T-helper 22 cell (primary cell): Measurements from ENCODE around the gene TM9SF4.
A peak's percentile ranks its signal among the peaks of the same experiment; 100 is the strongest.
"Not testable (repeated sequence)": the region's sequence is repeated elsewhere in the genome, so short reads cannot be mapped to it uniquely, and the experiment has no call there.

Source experiments
- DNase-seq: peaks from one replicate; pipeline ENCODE4 v3.0.0-alpha.2; 2020; ENCODE audit warnings: low read depth

Gene TM9SF4

DNA sequence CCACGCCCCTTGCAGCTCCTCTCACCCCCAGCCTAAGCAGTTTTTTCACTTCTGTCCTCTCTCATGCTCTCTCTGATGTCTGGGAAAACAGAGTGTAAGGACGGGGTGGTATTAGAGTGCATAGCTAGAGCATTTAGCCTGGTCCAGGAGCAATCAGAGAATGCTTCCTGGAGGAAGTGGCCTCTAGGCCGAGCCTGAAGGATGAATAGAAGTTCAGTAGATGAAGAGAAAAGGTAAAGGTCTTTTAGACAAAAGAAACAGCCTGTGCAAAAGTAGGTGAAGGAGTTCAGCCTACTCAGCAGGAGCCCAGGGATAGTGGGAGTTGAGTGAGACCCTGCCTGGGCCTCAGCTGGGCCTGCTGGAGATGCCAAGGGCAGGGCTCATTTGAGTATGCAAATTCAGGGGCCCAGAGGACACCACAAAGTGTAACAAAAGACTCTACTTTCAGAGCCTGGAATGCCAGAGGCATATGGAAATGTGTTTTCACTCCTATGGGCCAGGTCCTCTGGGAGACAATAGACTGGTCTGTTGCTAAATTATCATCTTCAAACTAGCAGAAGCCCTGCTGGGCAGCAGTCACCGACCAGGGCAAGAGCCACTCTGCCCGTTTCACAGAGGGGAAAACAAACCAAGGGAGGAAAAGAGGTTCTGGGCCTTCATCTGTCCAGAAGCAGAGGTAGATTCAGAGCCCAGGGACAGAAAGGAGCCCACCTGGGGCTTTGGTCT lies 19.7 kb upstream of the TM9SF4 start:
- no peak for DNase-seq

- peak; percentile 29 for DNase-seq
Measured at GRCh38 chr20:32091888-32092346, 17.6 kb upstream of the TM9SF4 start.

- DNase-seq, result no peak
Measured at GRCh38 chr20:32098786-32099185, 10.7 kb upstream of the TM9SF4 start.

DNA sequence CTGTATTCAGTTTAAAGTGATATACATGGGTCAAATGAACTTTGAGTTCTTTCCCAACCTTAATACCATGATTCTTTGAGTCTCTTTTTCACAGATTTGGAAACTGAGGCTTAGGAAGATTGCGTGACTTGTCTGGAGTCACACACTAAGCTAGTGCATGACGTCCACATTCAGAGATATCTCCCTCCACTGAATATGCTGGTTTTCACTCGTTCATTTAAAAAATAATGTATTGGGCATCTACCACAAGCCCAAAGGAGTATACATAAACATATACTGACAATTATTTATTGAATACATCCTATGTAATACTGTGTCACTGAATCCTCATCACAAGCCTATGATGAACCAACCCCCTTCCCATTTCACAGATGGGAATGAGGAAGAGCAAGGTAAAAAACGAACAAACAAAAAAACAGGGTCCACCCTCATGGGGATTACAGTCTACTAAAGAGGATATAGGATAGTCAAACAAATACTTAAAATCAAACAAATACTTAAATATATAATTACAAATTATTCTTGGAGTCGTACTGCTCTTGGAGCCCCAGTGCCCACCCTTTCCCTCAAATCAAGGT lies 611 bp upstream of the TM9SF4 start:
- DNase-seq, result no peak

DNA sequence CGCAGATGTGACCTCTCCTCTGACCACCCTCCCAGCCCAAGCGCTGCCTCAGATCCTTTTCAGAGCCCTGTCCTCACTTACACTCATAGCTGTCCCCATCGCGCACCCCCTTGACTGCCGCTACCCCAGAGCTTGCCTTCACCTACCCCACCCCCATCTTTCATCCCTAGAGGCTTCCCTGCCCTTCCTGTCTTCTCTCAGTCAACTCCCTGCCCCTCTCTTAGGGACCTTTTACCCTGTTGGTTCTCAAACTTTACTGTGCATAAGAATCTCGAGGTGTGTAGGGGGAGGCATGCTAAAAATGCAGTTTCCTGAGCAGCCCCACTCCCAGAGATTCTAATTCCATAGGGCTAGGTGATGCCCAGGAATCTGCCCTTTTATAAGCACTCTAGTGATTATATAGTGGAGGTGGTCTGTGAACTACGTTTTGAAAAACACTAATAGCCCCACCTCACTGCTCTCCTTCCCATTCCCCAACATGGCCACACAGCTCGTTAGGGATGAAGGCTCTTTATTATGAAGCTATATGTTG lies 725 bp downstream of the TM9SF4 start:
- DNase-seq, result no peak

DNA sequence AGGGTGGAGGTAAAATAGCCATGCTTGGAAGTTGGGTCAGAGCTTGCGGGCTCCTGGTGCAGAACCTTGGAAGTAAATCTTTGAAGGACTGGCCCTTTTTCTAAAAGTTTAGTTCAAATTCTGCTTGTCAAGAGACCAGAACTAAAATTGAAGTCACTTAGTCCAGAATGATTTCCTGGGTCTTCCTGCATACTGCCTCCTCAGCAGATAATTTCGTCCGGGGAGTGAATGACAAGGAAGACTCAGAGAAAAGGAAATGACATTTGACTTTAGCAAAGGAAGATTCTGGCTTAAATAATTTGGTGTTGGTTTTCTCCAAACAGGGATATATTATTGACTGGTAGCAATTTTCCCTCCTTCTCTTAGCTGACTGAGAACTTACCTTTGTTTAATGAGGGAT lies 1.2 kb downstream of the TM9SF4 start:
- no peak for DNase-seq

DNA sequence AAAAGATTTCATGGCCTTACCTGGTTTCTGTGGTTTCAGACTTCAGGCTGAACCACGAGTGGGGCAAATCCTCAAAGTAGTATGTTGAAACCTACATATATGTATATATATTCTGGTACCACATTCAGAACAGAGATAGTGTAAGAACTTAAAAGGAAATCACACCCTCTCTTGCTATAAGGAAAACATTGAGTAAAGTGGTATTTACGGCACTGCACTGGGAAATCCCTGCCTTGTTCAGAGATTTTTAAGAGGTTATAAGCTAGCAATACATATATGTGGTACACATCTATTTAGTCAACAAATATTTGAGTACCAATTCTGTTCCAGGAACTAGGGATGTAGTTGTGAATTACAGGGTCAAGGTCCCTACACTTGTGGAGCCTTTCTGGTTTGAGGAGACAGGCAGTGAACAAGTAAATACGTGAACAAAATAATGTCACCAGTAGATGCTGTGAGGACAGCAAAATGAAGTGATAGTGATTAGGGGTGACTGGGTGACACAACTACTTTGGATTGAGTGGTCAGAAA lies 1.7 kb downstream of the TM9SF4 start:
- DNase-seq, result no peak

DNA sequence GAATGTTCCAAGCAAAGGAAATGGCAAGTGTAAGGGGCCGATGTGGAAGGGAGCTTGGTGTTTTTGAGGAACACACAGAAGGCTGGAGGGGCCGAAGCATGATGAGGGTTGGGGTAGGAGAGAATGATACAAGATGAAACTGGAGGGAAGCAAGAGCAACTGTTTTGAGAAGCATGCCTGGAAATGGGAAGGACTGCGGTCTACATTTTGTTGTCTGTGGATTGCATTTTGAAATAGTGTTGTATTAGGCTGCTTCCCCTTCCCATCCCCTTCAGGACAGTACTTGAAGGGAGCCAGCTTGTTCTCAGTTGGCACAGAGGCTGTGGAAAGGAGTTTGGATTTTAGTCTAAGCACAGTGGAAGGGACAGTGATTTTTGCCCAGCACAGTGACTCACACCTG lies 2.2 kb downstream of the TM9SF4 start:
- no peak for DNase-seq

DNA sequence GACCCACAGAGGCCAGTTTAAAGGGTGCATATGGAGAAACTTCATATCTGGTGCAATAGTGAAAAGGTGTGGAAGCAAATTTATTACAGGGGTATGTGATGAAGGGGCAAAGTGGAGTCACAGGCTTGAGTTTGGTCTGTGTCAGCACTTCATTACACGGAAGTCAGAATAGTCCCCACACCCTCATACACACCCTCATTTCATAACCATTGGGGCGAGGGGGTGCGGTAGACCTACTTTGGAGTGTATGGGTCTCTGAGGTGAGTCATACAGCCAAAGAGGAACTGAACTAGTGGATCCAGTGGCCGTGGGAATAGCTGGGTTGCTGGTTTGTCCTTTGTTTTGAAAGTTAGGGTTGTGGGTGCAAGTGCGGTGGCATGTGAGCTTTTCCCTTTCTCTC lies 3.3 kb downstream of the TM9SF4 start:
- no peak for DNase-seq

- no peak for DNase-seq
Measured at GRCh38 chr20:32113591-32114260, 4.2 kb downstream of the TM9SF4 start.

DNA sequence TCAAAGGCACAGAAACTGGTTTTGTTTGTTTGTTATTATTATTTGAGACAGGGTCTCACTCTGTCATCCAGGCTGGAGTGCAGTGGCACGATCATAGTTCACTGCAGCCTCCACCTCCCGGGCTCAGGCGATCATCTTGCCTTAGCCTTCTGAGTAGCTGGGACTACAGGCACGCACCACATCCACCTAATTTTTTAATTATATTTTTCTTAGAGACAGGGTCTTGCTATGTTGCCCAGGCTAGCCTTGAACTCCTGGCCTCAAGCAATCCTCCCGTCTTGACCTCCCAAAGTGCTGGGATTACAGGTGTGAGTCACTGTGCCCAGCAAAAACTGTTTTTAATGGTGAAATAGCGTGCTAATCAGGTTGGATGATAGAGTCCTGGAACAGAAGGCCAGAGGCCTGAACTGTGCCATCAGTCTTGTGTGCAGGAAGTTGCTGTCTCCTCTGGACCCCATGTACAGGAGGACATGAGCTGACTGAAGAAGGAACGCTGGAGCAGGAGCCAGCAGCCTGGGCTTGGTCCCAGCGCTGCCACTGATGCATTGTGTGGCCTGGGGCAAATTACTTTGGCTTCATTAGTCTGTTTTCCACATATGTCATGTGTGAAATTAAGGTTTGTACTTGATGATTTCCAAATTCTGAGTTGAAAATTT lies 4.9 kb downstream of the TM9SF4 start:
- DNase-seq, result no peak

DNA sequence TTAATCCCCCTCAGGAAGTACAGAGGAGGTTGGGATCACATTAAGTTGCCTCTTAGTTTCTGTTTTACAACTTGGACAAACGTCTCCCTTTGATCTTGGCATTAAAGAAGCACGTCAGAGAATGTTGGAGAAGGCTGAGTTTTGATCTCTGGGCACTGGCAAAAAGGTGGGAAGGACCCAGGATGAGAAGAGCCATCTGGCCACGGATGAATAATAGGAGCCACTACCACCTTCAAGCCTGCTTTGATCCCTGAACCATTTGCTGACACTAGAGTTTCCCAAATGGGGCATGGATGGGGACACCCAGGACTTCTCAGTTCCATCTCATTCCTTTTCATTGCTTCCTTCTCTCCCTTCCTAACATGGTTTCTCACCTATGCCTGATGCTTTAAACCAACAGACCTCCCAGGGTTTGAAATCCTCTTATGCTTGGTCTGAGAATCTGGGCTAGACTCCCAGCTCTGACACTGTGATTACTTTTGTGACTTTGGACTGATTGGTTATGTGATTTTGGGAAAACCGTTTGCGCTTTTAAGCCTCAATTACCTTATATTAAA lies 5.8 kb downstream of the TM9SF4 start:
- DNase-seq, result no peak

DNA sequence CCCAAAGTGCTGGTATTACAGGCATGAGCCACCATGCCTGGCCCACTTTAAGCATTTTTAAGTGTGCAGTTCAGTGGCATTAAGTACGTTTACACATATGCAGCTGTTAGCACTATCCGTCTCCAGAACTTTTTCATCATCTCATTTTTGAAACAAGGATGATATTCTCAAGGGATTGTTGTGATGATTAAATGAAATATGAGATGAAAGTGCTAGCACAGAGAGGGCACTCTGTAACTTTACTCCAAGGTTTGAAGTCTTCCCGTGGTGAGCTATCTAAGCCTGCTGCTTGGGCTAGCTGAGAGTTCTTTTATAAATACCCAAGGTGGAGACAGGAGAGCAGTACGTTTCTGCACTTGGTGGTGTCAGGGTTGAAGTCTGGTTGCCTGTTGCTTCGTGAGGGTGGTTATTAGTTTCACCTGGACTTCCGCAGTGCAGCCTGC lies 6.6 kb downstream of the TM9SF4 start:
- no peak for DNase-seq

DNA sequence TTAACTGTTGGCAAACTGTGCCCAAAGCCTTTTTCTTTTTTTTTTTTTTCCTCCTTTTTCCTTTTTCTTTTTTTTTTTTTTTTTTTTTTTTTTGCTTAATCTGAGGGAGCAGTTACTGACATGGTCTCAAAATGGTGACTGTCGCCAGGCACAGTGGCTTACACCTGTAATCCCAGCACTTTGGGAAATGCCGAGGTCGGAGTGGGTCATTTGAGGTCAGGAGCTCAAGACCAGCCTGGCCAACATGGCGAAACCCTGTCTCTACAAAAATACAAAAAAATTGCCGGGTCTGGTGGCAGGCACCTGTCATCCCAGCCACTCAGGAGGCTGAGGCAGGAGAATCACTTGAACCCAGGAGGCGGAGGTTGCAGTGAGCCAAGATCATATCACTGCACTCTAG lies 7.3 kb downstream of the TM9SF4 start:
- not testable (repeated sequence) for DNase-seq

DNA sequence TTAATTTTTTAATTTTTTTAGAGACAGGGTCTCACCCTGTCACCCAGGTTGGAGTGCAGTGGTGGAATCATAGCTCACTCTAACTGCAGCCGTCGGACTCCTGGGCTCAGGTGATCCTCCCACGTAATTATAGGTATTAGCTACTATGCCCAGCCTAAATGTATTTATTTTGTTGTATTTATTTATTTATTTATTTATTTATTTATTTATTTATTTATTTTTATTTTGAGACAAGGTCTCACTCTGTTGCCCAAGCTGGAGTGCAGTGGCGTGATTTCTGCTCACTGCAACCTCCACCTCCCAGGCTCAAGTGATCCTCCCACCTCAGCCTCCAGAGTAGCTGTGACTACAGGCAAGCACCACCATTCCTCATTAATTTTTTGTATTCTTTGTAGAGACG lies 8.9 kb downstream of the TM9SF4 start:
- DNase-seq, result not testable (repeated sequence)

DNA sequence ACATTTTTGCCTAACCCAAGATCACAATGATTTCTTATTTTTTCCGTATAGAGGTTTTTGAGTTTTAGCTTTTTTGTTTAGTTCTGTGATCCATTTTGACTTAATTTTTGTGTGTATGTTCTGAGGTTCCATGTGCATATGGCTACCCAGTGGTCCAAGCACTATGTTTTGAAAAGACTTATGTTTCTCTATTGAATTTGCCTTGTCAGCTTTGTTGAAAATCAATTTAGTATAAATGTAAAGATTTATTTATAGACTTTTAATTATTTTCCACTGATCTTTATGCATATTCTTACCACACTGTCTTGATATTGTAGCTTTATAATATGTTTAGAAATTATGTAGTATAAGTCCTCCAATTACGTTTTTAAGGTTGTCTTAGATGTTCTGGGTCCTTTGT lies 10.2 kb downstream of the TM9SF4 start:
- no peak for DNase-seq

- DNase-seq, result not testable (repeated sequence)
Measured at GRCh38 chr20:32121908-32122307, 12.4 kb downstream of the TM9SF4 start.

DNA sequence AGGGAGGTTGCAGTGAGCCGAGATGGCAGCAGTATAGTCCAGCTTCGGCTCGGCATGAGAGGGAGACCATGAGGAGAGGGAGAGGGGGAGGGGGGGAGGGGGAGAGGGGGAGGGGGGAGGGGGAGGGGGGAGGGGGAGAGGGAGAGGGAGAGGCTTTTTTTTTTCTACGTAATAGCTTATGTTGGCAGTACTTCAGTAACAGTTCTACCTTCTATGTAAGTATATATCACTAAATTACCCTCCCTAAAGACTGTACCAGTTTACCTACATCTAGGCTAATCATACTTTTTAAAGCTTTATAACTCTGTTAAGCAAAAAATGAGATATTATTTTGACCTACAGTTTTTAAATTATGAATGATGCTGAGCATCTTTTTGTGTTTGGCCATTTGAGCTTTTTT lies 13.6 kb downstream of the TM9SF4 start:
- DNase-seq, result no peak

DNA sequence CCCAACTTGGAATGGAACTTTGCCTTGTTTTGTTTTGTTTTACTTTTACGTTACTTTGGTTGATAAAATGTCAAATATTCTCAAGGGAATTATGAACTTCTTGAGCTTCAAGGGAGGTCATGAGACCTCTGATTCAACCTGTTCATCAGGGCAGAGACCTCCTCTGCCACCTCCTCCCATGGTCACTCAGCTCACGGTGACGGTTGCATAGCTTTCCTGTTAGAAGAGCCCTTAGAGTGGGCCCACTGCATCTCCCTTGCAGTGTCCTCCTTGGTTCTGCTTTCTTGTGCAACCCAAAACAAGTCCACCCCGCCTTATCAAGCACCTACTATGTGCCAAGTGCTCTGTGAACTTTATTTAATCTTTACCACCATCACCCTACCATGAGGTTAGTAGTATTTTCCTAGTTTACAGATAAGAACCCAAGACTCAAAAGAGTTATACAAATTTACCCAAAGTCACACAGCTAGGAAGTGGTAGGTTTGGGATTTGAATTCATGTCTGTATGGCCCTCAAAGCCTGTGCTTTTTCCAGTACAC lies 15.5 kb downstream of the TM9SF4 start:
- DNase-seq, result no peak

DNA sequence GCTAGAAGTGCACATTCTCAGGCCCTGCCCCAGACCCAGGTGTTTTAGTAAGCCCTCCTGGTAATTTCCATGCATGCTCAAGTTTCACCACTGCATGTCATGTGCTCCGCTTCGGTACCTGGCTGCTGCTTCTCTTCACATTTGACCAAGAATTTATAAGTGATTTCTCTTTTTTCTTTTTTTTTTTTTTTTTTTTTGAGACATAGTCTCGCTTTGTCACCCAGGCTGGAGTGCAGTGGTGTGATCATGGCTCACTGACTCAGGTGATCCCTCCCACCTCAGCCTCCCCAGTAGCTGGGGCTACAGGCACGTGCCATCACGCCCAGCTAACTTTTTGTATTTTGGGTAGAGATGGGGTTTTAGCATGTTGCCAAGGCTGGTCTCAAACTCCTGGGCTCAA lies 16.0 kb downstream of the TM9SF4 start:
- DNase-seq, result no peak

DNA sequence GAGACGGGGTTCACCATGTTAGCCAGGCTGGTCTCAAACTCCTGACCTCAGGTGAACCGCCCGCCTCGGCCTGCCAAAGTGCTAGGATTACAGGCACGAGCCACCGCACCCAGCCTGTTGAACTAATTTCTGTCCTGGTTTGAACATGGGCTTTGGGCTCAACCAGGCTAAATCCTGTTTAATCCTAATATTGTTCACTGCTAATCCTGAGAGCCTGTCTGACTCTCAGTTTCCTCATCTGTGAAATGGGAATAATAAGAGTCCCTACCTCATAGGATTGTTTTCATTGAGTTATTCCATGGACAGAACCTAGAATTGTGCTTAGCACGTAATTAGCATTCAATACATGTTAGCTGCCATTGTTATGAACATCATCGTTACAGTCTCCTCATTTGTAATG lies 17.4 kb downstream of the TM9SF4 start:
- no peak for DNase-seq

GRCh38 chr20:32127347-32127746 lies 17.8 kb downstream of the TM9SF4 start:
- DNase-seq, result no peak
